Common myeloid progenitor, CD34-positive (primary cell): Measurements from ENCODE around the gene NDRG2.
"Not testable (repeated sequence)": the region's sequence is repeated elsewhere in the genome, so short reads cannot be mapped to it uniquely, and the experiment has no call there.

Experiments
- CTCF ChIA-PET: fragments of 350-600 bp; sonication (Branson Sonifier 250); formaldehyde crosslinking; loops from one replicate; lab custom pipeline; 2021; ENCODE audit warnings: antibody characterized with exemption; lab: Charles Lee
- POLR2A ChIA-PET: fragments of 350-600 bp; sonication (Branson Sonifier 250); formaldehyde crosslinking; loops from one replicate; lab custom pipeline; 2021; ENCODE audit warnings: antibody characterized with exemption; lab: Charles Lee
- DNase-seq, 3 donors: peaks; one replicate each; pipeline versions ENCODE4 v3.0.0 to v3.0.0-alpha.2; 2013
- H3K27ac ChIP-seq, 2 experiments: 1 replicate in 1 of 2; 2 replicates in 1 of 2; pipeline ENCODE4 v1.7.0; 2013; ENCODE audit warnings: inconsistent platforms in 2 of 2, low read length in 2 of 2, mild to moderate bottlenecking in 2 of 2, low read depth in 1 of 2, moderate library complexity in 1 of 2; ENCODE audit not compliant: severe bottlenecking in 2 of 2, insufficient read depth in 1 of 2, poor library complexity in 1 of 2
- H3K27me3 ChIP-seq, 5 experiments: replicated peaks in 2 of 5; 1 replicate in 3 of 5; 2 replicates in 2 of 5; pipeline versions ENCODE4 v1.6.1 to v1.7.0; 2013; ENCODE audit warnings: low read length in 4 of 5, mild to moderate bottlenecking in 2 of 5, moderate library complexity in 2 of 5, inconsistent platforms in 1 of 5; ENCODE audit not compliant: insufficient read depth in 5 of 5, control insufficient read depth in 4 of 5
- H3K36me3 ChIP-seq, 4 experiments: 1 replicate in 2 of 4; 2 replicates in 2 of 4; pipeline versions ENCODE4 v1.6.1 to v1.7.0; 2013; ENCODE audit warnings: low read length in 3 of 4, control low read depth in 1 of 4, mild to moderate bottlenecking in 1 of 4; ENCODE audit not compliant: control insufficient read depth in 4 of 4, insufficient read depth in 4 of 4
- H3K4me1 ChIP-seq, 4 experiments: 1 replicate in 3 of 4; 2 replicates in 1 of 4; pipeline versions ENCODE4 v1.6.1 to v1.7.1; 2013; ENCODE audit warnings: low read length in 3 of 4, mild to moderate bottlenecking in 3 of 4, control low read depth in 1 of 4, inconsistent platforms in 1 of 4, moderate library complexity in 1 of 4; ENCODE audit not compliant: control insufficient read depth in 4 of 4, insufficient read depth in 4 of 4; ENCODE audit errors: control extremely low read depth in 1 of 4
- H3K4me3 ChIP-seq, 7 experiments: 1 replicate in 4 of 7; 2 replicates in 3 of 7; pipeline versions ENCODE4 v1.5.1 to v1.7.0; 2013; ENCODE audit warnings: mild to moderate bottlenecking in 7 of 7, low read length in 6 of 7, moderate library complexity in 6 of 7, inconsistent platforms in 2 of 7, low read depth in 2 of 7, control low read depth in 1 of 7; ENCODE audit not compliant: insufficient read depth in 4 of 7, control insufficient read depth in 1 of 7; ENCODE audit errors: extremely low read depth in 1 of 7
- H3K9me3 ChIP-seq, 5 experiments: 1 replicate in 4 of 5; 2 replicates in 1 of 5; pipeline versions ENCODE4 v1.6.1 to v1.7.1; 2013; ENCODE audit warnings: low read length in 4 of 5, mild to moderate bottlenecking in 2 of 5, inconsistent platforms in 1 of 5, low read depth in 1 of 5, moderate library complexity in 1 of 5; ENCODE audit not compliant: control insufficient read depth in 4 of 5, insufficient read depth in 2 of 5; ENCODE audit errors: control extremely low read depth in 1 of 5
- WGBS: methylation state at CpG from one replicate; pipeline ENCODE4 v1.1.5; 2013; ENCODE audit not compliant: insufficient coverage; 5-methylcytosine and 5-hydroxymethylcytosine counted together

NDRG2 gene

GRCh38 chr14:20989471-20989786, 35.4 kb downstream of the NDRG2 start:
- CTCF ChIA-PET: interaction anchor here (0.9 to 1.9 kb wide), 6 partner anchors 9 to 232 kb away, joined by 3 to 7 read pairs (median 4); partner anchors contain the start of gene SLC39A2
- H3K9me3 ChIP-seq: no peaks in the 10 kb centered on the region
- peaks cover 7 to 26% (median 15%) of the 10 kb centered on the region in 4 experiments for H3K36me3 ChIP-seq
- H3K27ac ChIP-seq: peak overlapping the region in 1 of 2 experiments; percentile 78
- H3K27me3 ChIP-seq: no peaks in the 10 kb centered on the region
- POLR2A ChIA-PET: no interaction called here
- peak overlapping the region in 6 of 7 experiments; percentile 84 to 99 (median 94) for H3K4me3 ChIP-seq
- WGBS: 14% methylated on average over 2 of the region's 11 CpGs
- no peak for DNase-seq
- H3K4me1 ChIP-seq: peaks cover 0 to 27% (median 20%) of the 10 kb centered on the region in 4 experiments

GRCh38 chr14:20988717-20989470, 36.0 kb downstream of the NDRG2 start:
- peak in 2 of 3 donors; percentile 36 to 40 for DNase-seq
- POLR2A ChIA-PET: no interaction called here
- CTCF ChIA-PET: interaction anchor here (0.6 to 1.9 kb wide), 10 partner anchors 8 to 231 kb away, joined by 3 to 7 read pairs (median 4); partner anchors contain the start of gene SLC39A2
- 80% methylated on average over 8 of the region's 15 CpGs for WGBS
- Histone ChIP-seq H3K9me3 (no peaks in the 10 kb centered on the region), H3K27me3 (no peaks in the 10 kb centered on the region), H3K27ac (peak overlapping the region in 1 of 2 experiments; percentile 78), H3K4me3 (peak overlapping the region in 6 of 7 experiments; percentile 3 to 99 (median 88)), H3K4me1 (peaks cover 0 to 27% (median 20%) of the 10 kb centered on the region in 4 experiments), H3K36me3 (peaks cover 7 to 21% (median 13%) of the 10 kb centered on the region in 4 experiments)

- 90% methylated on average over 2 of the region's 2 CpGs for WGBS
- Histone ChIP-seq H3K9me3 (no peaks in the 10 kb centered on the region), H3K4me3 (no peak overlapping the region), H3K4me1 (peaks cover 0 to 26% (median 20%) of the 10 kb centered on the region in 4 experiments), H3K27me3 (no peaks in the 10 kb centered on the region), H3K36me3 (peaks cover 0 to 3% (median under 1%) of the 10 kb centered on the region in 4 experiments), H3K27ac (no peak overlapping the region)
- DNase-seq: peak in 1 of 3 donors; percentile 13
- ChIA-PET CTCF (interaction anchor here (0.7 to 1.8 kb wide), 3 partner anchors 10 to 28 kb away, joined by 3 to 6 read pairs (median 3); no protein-coding TSS in a partner anchor), POLR2A (no interaction called here)
Measured at GRCh38 chr14:20986811-20987210, 38.0 kb downstream of the NDRG2 start.

- 98% methylated on average over 4 of the region's 4 CpGs for WGBS
- peaks cover 0 to 16% (median 13%) of the 10 kb centered on the region in 4 experiments for H3K4me1 ChIP-seq
- POLR2A ChIA-PET, H3K9me3 ChIP-seq, DNase-seq, H3K4me3 ChIP-seq, H3K36me3 ChIP-seq, H3K27ac ChIP-seq, H3K27me3 ChIP-seq: not testable (repeated sequence)
- CTCF ChIA-PET: interaction anchor here (1.0 to 1.3 kb wide), 3 partner anchors 12 to 227 kb away, joined by 3 read pairs; no protein-coding TSS in a partner anchor
Measured at GRCh38 chr14:20985650-20986049, 39.2 kb downstream of the NDRG2 start.

- DNase-seq: no peak
- H3K27ac ChIP-seq: no peak overlapping the region
- no peaks in the 10 kb centered on the region for H3K36me3 ChIP-seq
- WGBS: no CpG with 5 or more reads among the region's 2 CpGs
- POLR2A ChIA-PET: no interaction called here
- H3K9me3 ChIP-seq: no peaks in the 10 kb centered on the region
- peaks cover 0 to 2% (median 0%) of the 10 kb centered on the region in 4 experiments for H3K4me1 ChIP-seq
- H3K4me3 ChIP-seq: no peak overlapping the region
- no peaks in the 10 kb centered on the region for H3K27me3 ChIP-seq
- CTCF ChIA-PET: interaction anchor here (0.6 to 4.9 kb wide), 7 partner anchors 11 to 123 kb away, joined by 3 to 32 read pairs (median 4); no protein-coding TSS in a partner anchor
Measured at GRCh38 chr14:20982646-20983369, 42.1 kb downstream of the NDRG2 start.

GRCh38 chr14:20980906-20981305, 44.0 kb downstream of the NDRG2 start:
- CTCF ChIA-PET: interaction anchor here (0.7 to 4.9 kb wide), 8 partner anchors 8 to 308 kb away, joined by 3 to 32 read pairs (median 3); no protein-coding TSS in a partner anchor
- WGBS: 83% methylated on average over 1 of the region's 1 CpG

More at GRCh38 chr14:20980906-20981305, 44.0 kb downstream of the NDRG2 start:
- Histone ChIP-seq H3K4me1 (peaks cover 0 to 2% (median 0%) of the 10 kb centered on the region in 4 experiments), H3K27ac (no peak overlapping the region), H3K27me3 (no peaks in the 10 kb centered on the region), H3K36me3 (no peaks in the 10 kb centered on the region), H3K4me3 (no peak overlapping the region), H3K9me3 (no peaks in the 10 kb centered on the region)
- DNase-seq: no peak
- POLR2A ChIA-PET: no interaction called here
